GM12874 (cell line): ENCODE data around the gene RAB13.

Source experiments
- CTCF ChIP-seq: IDR thresholded peaks from 2 replicates; pipeline ENCODE4 v1.5.1; 2011; ENCODE audit warnings: low read depth, mild to moderate bottlenecking, control low read depth, low read length, moderate library complexity; ENCODE audit not compliant: insufficient read depth

The RAB13 gene

GRCh38 chr1:153995640-153996039 lies 9.5 kb upstream of the RAB13 start:
- no peak for TF ChIP-seq CTCF

GRCh38 chr1:153995202-153995601 lies 9.1 kb upstream of the RAB13 start:
- TF ChIP-seq CTCF: no peak

GRCh38 chr1:153991806-153992205 lies 5.7 kb upstream of the RAB13 start:
- no peak for TF ChIP-seq CTCF

- TF ChIP-seq CTCF: no peak
Measured at GRCh38 chr1:153991151-153991630, 5.1 kb upstream of the RAB13 start.

GRCh38 chr1:153990468-153991150 lies 4.5 kb upstream of the RAB13 start, which contains the start of gene RPS27:
TSS of gene RPS27 (plus strand) at chr1:153990762. CDS start at chr1:153990797, 35 bp downstream.
- no peak for TF ChIP-seq CTCF

GRCh38 chr1:153987621-153988020 lies 1.5 kb upstream of the RAB13 start:
- no peak for TF ChIP-seq CTCF

- TF ChIP-seq CTCF: no peak
Measured at GRCh38 chr1:153985341-153985912, 712 bp downstream of the RAB13 start.
